ENCODE results near the gene HMCN2. TPM values are rescaled to one million over a fixed set of nuclear protein-coding genes. Genes with fewer than 3 reads are reported as not detected.

The HMCN2 gene
- total and polyA plus RNA-seq, 2 of the 4 experiments (the other 2 are of a cell fraction), result 0.02 TPM; not detected in 1

GRCh38 chr9:130217838-130218237, 47.7 kb upstream of the HMCN2 start:
- Histone ChIP-seq H3K56ac (ENCODE audit: extremely low read depth, insufficient read depth, low read length) (no peak overlapping the region), H3K18ac (ENCODE audit: low read depth, low read length) (no peak overlapping the region), H3K4ac (ENCODE audit: low read depth, low read length) (no peak overlapping the region), H3K27me3 (ENCODE audit: control insufficient read depth, insufficient read depth, low read length) (no peaks in the 10 kb centered on the region), H4K8ac (ENCODE audit: low read depth in 2 of 2, low read length in 2 of 2) (no peak overlapping the region), H3K14ac (replicated peaks; ENCODE audit: low read depth, low read length) (no peak overlapping the region), H4K20me1 (ENCODE audit: insufficient read depth, low read length) (peaks cover 36% of the 10 kb centered on the region), H3K23ac (ENCODE audit: low read depth, low read length) (no peak overlapping the region), H3K9me1 (ENCODE audit: insufficient read depth, low read length) (peaks cover 8% of the 10 kb centered on the region), H3K36me3 (ENCODE audit: control insufficient read depth, insufficient read depth, low read length) (peaks cover 15% of the 10 kb centered on the region), H3K4me3 (ENCODE audit: insufficient read depth, low read depth, low read length) (no peak overlapping the region), H2AK5ac (ENCODE audit: low read depth, low read length) (no peak overlapping the region), H4K5ac (ENCODE audit: low read depth, low read length) (no peak overlapping the region), H3K27ac (ENCODE audit: insufficient read depth, low read length) (no peak overlapping the region), H3K4me2 (ENCODE audit: low read depth, low read length) (no peak overlapping the region), H3K9ac (ENCODE audit: low read depth, low read length) (no peak overlapping the region), H4K91ac (ENCODE audit: insufficient read depth, low read depth, low read length) (no peak overlapping the region), H2BK5ac (ENCODE audit: low read depth, low read length, poor library complexity, severe bottlenecking) (no peak overlapping the region), H2BK15ac (ENCODE audit: low read depth, low read length) (no peak overlapping the region), H2BK120ac (ENCODE audit: low read depth, low read length) (no peak overlapping the region), H3K79me1 (ENCODE audit: low read depth in 1 of 2, low read length in 2 of 2) (peaks cover 22 to 77% of the 10 kb centered on the region in 2 experiments), H2AFZ (replicated peaks; ENCODE audit: low read length, poor library complexity) (no peak overlapping the region), H3K9me3 (ENCODE audit: control insufficient read depth, insufficient read depth, low read length) (no peaks in the 10 kb centered on the region), H2AK9ac (replicated peaks; ENCODE audit: low read depth, low read length, poor library complexity) (no peak overlapping the region), H3K4me1 (ENCODE audit: control insufficient read depth, insufficient read depth, low read length) (peaks cover 30% of the 10 kb centered on the region), H2BK20ac (ENCODE audit: low read depth, low read length) (no peak overlapping the region)
- no peak for TF ChIP-seq CTCF (conservative IDR thresholded peaks at IDR 0.05; ENCODE audit: low read depth, low read length)
- TF ChIP-seq MXI1 (IDR thresholded peaks at IDR 0.05; ENCODE audit: borderline replicate concordance, low read depth, low read length), result no peak
- TF ChIP-seq MAZ (IDR thresholded peaks at IDR 0.05; ENCODE audit: borderline replicate concordance, low read depth, low read length), result no peak
- no peak for TF ChIP-seq POLR2A (IDR thresholded peaks at IDR 0.05; ENCODE audit: low read depth, low read length)
- TF ChIP-seq BHLHE40 (IDR thresholded peaks at IDR 0.05; ENCODE audit: low read depth, low read length), result no peak
- TF ChIP-seq ELK1 (IDR thresholded peaks at IDR 0.05; ENCODE audit: borderline replicate concordance, low read depth, low read length), result no peak
- TF ChIP-seq RFX5 (IDR thresholded peaks at IDR 0.05; ENCODE audit: low read depth, low read length), result no peak
- no peak for TF ChIP-seq CHD1 (IDR thresholded peaks at IDR 0.05; ENCODE audit: low read depth, low read length)
- TF ChIP-seq, protein P1, sequence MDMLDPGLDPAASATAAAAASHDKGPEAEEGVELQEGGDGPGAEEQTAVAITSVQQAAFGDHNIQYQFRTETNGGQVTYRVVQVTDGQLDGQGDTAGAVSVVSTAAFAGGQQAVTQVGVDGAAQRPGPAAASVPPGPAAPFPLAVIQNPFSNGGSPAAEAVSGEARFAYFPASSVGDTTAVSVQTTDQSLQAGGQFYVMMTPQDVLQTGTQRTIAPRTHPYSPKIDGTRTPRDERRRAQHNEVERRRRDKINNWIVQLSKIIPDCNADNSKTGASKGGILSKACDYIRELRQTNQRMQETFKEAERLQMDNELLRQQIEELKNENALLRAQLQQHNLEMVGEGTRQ (IDR thresholded peaks at IDR 0.05; ENCODE audit: low read depth, low read length), result no peak
- no peak for TF ChIP-seq RCOR1 (IDR thresholded peaks at IDR 0.05; ENCODE audit: insufficient replicate concordance, low read length)
- TF ChIP-seq FOS (IDR thresholded peaks at IDR 0.05; ENCODE audit: low read depth, low read length), result no peak
- TF ChIP-seq SMC3 (IDR thresholded peaks at IDR 0.05; ENCODE audit: low read depth, low read length), result no peak
- TF ChIP-seq NFE2L2 (IDR thresholded peaks at IDR 0.05; ENCODE audit: low read depth, low read length), result no peak
- ATAC-seq (ENCODE audit: low read depth), result no peak
- no peak for DNase-seq
- dilution Hi-C loops (cut with HindIII; ENCODE audit: low sequenced_read_pairs, unreplicated experiment), result no loop called here
- POLR2A ChIA-PET (ENCODE audit: unreplicated experiment), result no interaction called here
- BruUV-seq (replicated peaks), result no TSS peak
- intact Hi-C loops (cut with micrococcal nuclease), result no loop called here
- CTCF ChIA-PET, result no interaction called here
- WGBS, 2 experiments (ENCODE audit: extremely low coverage in 2 of 2, insufficient read length in 1 of 2), result 80% methylated on average over 2 of the region's 10 CpGs; no CpG with 5 or more reads in 1 of the 2 experiments
- in situ Hi-C loops (cut with MboI; ENCODE audit: low sequenced_read_pairs), result no loop called here
